ENCODE results near the gene G6PC1. TPM values are rescaled to one million over a fixed set of nuclear protein-coding genes. Genes with fewer than 3 reads are reported as not detected.

Gene G6PC1
- total RNA-seq, 1 experiment from 2014 or later = 0.08 TPM

- Histone ChIP-seq H3K4me1 (ENCODE audit: control insufficient read depth, insufficient read depth, low read length) (no peaks in the 10 kb centered on the region), H3K4me3 (ENCODE audit: low read depth in 2 of 2, low read length in 2 of 2) (no peak overlapping the region), H3K36me3 (ENCODE audit: control insufficient read depth, insufficient read depth, low read length) (no peaks in the 10 kb centered on the region), H3K9me3 (ENCODE audit: control insufficient read depth, insufficient read depth, low read depth, low read length) (no peaks in the 10 kb centered on the region), H3K27ac (ENCODE audit: low read length) (no peak overlapping the region), H3K27me3 (ENCODE audit: control insufficient read depth, insufficient read depth, low read length) (no peaks in the 10 kb centered on the region)
- intact Hi-C loops (cut with micrococcal nuclease; ENCODE audit: unreplicated experiment) (no loop called here), in situ Hi-C loops (cut with HindIII; ENCODE audit: low pct_unique_long_range_greater_than_20kb, low sequenced_read_pairs) (no loop called here)
- TF ChIP-seq POLR2AphosphoS5 (IDR thresholded peaks at IDR 0.05; ENCODE audit: low read depth, low read length) (no peak), TCF7L2 (IDR thresholded peaks at IDR 0.05; ENCODE audit: low read depth, low read length) (no peak), SIN3A (IDR thresholded peaks at IDR 0.05; ENCODE audit: borderline replicate concordance, insufficient read depth, low read depth, low read length) (no peak)
- TF ChIP-seq, protein P1, sequence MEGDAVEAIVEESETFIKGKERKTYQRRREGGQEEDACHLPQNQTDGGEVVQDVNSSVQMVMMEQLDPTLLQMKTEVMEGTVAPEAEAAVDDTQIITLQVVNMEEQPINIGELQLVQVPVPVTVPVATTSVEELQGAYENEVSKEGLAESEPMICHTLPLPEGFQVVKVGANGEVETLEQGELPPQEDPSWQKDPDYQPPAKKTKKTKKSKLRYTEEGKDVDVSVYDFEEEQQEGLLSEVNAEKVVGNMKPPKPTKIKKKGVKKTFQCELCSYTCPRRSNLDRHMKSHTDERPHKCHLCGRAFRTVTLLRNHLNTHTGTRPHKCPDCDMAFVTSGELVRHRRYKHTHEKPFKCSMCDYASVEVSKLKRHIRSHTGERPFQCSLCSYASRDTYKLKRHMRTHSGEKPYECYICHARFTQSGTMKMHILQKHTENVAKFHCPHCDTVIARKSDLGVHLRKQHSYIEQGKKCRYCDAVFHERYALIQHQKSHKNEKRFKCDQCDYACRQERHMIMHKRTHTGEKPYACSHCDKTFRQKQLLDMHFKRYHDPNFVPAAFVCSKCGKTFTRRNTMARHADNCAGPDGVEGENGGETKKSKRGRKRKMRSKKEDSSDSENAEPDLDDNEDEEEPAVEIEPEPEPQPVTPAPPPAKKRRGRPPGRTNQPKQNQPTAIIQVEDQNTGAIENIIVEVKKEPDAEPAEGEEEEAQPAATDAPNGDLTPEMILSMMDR (IDR thresholded peaks at IDR 0.05) = no peak
- TF ChIP-seq, protein P2, sequence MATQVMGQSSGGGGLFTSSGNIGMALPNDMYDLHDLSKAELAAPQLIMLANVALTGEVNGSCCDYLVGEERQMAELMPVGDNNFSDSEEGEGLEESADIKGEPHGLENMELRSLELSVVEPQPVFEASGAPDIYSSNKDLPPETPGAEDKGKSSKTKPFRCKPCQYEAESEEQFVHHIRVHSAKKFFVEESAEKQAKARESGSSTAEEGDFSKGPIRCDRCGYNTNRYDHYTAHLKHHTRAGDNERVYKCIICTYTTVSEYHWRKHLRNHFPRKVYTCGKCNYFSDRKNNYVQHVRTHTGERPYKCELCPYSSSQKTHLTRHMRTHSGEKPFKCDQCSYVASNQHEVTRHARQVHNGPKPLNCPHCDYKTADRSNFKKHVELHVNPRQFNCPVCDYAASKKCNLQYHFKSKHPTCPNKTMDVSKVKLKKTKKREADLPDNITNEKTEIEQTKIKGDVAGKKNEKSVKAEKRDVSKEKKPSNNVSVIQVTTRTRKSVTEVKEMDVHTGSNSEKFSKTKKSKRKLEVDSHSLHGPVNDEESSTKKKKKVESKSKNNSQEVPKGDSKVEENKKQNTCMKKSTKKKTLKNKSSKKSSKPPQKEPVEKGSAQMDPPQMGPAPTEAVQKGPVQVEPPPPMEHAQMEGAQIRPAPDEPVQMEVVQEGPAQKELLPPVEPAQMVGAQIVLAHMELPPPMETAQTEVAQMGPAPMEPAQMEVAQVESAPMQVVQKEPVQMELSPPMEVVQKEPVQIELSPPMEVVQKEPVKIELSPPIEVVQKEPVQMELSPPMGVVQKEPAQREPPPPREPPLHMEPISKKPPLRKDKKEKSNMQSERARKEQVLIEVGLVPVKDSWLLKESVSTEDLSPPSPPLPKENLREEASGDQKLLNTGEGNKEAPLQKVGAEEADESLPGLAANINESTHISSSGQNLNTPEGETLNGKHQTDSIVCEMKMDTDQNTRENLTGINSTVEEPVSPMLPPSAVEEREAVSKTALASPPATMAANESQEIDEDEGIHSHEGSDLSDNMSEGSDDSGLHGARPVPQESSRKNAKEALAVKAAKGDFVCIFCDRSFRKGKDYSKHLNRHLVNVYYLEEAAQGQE (IDR thresholded peaks at IDR 0.05; ENCODE audit: insufficient read depth in 1 of 2, low read depth in 2 of 2, low read length in 1 of 2) = no peak
- ChIA-PET POLR2A (no interaction called here), CTCF (no interaction called here)
- BruUV-seq (replicated peaks) = no TSS peak
- ATAC-seq (no peak), DNase-seq (ENCODE audit: low read depth, low spot score) (no peak)
These were observed 3.5 kb downstream of the G6PC1 start for GRCh38 chr17:42904110-42904469.

GRCh38 chr17:42906772-42907446, 6.3 kb downstream of the G6PC1 start:
- Histone ChIP-seq H3K4me3 (ENCODE audit: low read depth in 2 of 2, low read length in 2 of 2) (no peak overlapping the region), H3K4me1 (ENCODE audit: control insufficient read depth, insufficient read depth, low read length) (no peaks in the 10 kb centered on the region), H3K27ac (ENCODE audit: low read length) (no peak overlapping the region), H3K36me3 (ENCODE audit: control insufficient read depth, insufficient read depth, low read length) (no peaks in the 10 kb centered on the region), H3K27me3 (ENCODE audit: control insufficient read depth, insufficient read depth, low read length) (no peaks in the 10 kb centered on the region), H3K9me3 (ENCODE audit: control insufficient read depth, insufficient read depth, low read depth, low read length) (no peaks in the 10 kb centered on the region)
- in situ Hi-C loops (cut with HindIII; ENCODE audit: low pct_unique_long_range_greater_than_20kb, low sequenced_read_pairs) = no loop called here
- intact Hi-C loops (cut with micrococcal nuclease; ENCODE audit: unreplicated experiment) = no loop called here
- TF ChIP-seq SIN3A (IDR thresholded peaks at IDR 0.05; ENCODE audit: borderline replicate concordance, insufficient read depth, low read depth, low read length) = no peak
- TF ChIP-seq, protein P1 (IDR thresholded peaks at IDR 0.05) = no peak
- TF ChIP-seq, protein P2 (IDR thresholded peaks at IDR 0.05; ENCODE audit: insufficient read depth in 1 of 2, low read depth in 2 of 2, low read length in 1 of 2) = no peak
- no peak for TF ChIP-seq POLR2AphosphoS5 (IDR thresholded peaks at IDR 0.05; ENCODE audit: low read depth, low read length)
- no peak for TF ChIP-seq TCF7L2 (IDR thresholded peaks at IDR 0.05; ENCODE audit: low read depth, low read length)
- POLR2A ChIA-PET = no interaction called here
- no peak for ATAC-seq
- BruUV-seq (replicated peaks) = no TSS peak
- no peak for DNase-seq (ENCODE audit: low read depth, low spot score)
- CTCF ChIA-PET = no interaction called here

Measured in Panc1 (cell line).